Mesodermal cell (in vitro differentiated cells): ENCODE results near the gene RPH3AL.

Source experiments
- H3K27ac ChIP-seq: 2 replicates; pipeline ENCODE4 v1.7.0; 2013; ENCODE audit warnings: mild to moderate bottlenecking, low read depth, low read length, moderate library complexity; ENCODE audit not compliant: severe bottlenecking
- H3K36me3 ChIP-seq: 2 replicates; pipeline ENCODE4 v1.7.1; 2013; ENCODE audit warnings: mild to moderate bottlenecking, low read length, moderate library complexity; ENCODE audit not compliant: control insufficient read depth, insufficient read depth
- H3K4me1 ChIP-seq: one replicate; pipeline ENCODE4 v1.7.1; 2013; ENCODE audit warnings: mild to moderate bottlenecking, low read length; ENCODE audit not compliant: insufficient read depth, control insufficient read depth, poor library complexity, severe bottlenecking
- H3K4me3 ChIP-seq: 2 replicates; pipeline ENCODE4 v1.7.0; 2013; ENCODE audit warnings: low read length, control low read depth, mild to moderate bottlenecking; ENCODE audit not compliant: insufficient read depth, poor library complexity, severe bottlenecking; ENCODE audit errors: extremely low read depth
- H3K9me3 ChIP-seq: 2 replicates; pipeline ENCODE4 v1.7.1; 2013; ENCODE audit warnings: mild to moderate bottlenecking, low read length, moderate library complexity; ENCODE audit not compliant: control insufficient read depth
- WGBS, 2 experiments: methylation state at CpG; one replicate each; pipeline ENCODE4 v1.1.5; 2013; ENCODE audit warnings: missing lambda C conversion rate in 2 of 2; ENCODE audit not compliant: insufficient coverage in 2 of 2; 5-methylcytosine and 5-hydroxymethylcytosine counted together

Gene RPH3AL

DNA sequence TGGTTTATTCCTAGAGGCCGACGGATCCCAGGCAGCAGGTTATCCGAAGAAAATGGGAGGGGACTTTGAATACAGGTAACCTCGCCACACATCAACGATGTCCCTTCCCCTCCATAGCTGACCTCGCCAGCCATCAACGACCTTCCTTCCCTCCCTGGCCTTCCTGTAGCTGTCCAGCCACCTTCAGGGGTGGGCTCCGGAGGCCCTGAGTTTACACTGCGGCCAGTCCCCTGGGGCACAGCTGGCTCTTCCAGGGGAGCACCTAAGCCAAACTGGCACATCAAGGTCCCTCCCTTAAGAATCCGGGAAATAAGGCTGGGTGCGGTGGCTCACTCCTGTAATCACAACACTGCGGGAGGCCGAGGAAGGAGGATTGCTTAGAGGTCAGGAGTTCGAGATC lies 10.1 kb upstream of the RPH3AL start:
- H3K27ac ChIP-seq, result no peak overlapping the region
- no peaks in the 10 kb centered on the region for H3K4me1 ChIP-seq
- H3K4me3 ChIP-seq, result no peak overlapping the region
- no peaks in the 10 kb centered on the region for H3K36me3 ChIP-seq
- 92% methylated on average over 12 to 13 of the region's 14 CpGs for WGBS, 2 experiments
- no peaks in the 10 kb centered on the region for H3K9me3 ChIP-seq

DNA sequence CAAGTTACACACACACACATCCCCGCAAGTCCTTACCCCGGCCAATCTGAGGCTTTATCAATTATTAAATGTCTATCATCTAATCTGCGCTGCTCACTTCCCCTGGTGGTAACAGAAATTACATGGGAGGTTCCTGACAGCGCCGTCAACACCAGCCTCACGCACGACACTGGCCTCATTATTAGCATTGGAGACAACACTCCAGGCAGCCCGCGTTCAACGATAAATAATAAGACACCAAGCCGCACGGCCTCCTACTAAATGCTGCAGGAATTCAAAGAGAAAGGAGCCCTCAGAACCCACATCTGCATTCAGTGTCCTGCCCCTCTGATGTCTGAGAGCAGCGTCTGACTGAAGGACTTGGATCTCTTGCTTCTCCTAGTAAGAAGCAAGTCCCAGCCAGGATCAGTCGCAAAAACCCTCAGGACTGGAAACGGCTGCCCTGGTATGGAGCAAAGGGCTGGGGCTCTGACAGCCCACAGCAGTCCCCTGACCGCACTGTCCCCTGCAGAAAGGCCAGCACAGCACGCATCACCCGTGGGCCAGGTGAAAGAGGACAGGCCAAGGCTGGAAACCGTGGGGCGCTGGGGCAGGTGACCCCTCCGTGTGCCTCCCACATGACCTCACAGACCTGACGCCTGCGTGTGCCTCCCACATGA lies 7.6 kb upstream of the RPH3AL start:
- H3K4me1 ChIP-seq, result peaks cover 4% of the 10 kb centered on the region
- no peak overlapping the region for H3K4me3 ChIP-seq
- WGBS, 2 experiments, result 79 to 85% methylated on average over 20 to 21 of the region's 23 CpGs
- H3K9me3 ChIP-seq, result no peaks in the 10 kb centered on the region
- no peaks in the 10 kb centered on the region for H3K36me3 ChIP-seq
- no peak overlapping the region for H3K27ac ChIP-seq

DNA sequence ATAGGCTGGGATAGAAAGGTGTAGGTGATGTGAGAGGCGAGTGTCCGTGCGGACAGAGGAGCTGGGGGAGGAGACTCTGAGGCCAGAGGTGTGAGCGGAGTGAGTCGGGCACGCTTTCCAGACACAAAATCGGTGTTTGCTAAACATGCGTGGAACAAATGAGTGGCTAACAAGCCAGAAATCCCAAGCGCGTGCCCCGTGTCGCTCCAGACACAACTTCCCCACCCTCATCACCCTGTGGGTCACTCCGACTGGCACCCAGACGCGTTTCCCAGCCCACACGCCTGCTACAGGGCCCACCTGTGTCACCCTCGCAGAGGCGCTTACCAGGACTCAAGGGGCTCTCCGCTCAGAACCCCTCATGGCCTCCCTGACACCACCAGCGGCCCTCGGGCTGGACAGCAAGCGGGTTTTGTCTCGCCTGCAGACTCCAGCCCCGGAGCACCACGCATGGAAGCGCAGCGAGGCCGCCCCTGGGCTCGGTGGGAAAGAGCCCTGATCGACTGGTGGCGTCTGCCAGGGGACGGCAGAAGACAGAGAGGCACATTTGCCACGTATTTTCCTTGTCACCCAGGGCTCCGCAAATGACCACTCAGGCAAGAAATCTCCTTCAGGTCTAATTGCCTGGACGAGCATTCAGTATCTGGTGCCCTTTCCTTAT lies 6.0 kb upstream of the RPH3AL start:
- 92 to 93% methylated on average over 35 of the region's 35 CpGs for WGBS, 2 experiments
- H3K27ac ChIP-seq, result no peak overlapping the region
- no peaks in the 10 kb centered on the region for H3K36me3 ChIP-seq
- no peak overlapping the region for H3K4me3 ChIP-seq
- H3K9me3 ChIP-seq, result no peaks in the 10 kb centered on the region
- H3K4me1 ChIP-seq, result peaks cover 4% of the 10 kb centered on the region

DNA sequence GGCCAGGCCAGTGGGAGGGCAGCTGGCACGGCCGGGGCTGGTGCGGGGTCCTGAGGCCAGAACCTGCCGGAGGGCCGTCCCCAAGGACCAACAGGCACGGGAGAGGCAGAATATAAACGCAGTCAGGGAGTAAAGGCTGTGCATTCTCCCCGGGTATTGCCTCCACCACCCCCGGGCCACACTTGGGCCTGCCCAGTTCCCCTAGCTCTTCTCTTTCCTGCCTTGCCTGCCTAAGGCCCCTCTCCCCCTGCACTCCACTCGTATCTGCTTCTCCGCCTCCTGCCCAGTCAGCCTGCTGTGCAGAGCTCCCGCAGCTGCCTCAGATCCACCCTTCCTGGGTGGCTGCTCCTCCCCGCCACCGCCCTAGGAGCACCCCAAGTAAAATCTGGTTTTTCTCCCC lies 5.0 kb upstream of the RPH3AL start:
- Histone ChIP-seq H3K4me1 (peaks cover 5% of the 10 kb centered on the region), H3K36me3 (no peaks in the 10 kb centered on the region), H3K4me3 (no peak overlapping the region), H3K9me3 (no peaks in the 10 kb centered on the region), H3K27ac (no peak overlapping the region)
- 66 to 69% methylated on average over 12 to 14 of the region's 14 CpGs for WGBS, 2 experiments

DNA sequence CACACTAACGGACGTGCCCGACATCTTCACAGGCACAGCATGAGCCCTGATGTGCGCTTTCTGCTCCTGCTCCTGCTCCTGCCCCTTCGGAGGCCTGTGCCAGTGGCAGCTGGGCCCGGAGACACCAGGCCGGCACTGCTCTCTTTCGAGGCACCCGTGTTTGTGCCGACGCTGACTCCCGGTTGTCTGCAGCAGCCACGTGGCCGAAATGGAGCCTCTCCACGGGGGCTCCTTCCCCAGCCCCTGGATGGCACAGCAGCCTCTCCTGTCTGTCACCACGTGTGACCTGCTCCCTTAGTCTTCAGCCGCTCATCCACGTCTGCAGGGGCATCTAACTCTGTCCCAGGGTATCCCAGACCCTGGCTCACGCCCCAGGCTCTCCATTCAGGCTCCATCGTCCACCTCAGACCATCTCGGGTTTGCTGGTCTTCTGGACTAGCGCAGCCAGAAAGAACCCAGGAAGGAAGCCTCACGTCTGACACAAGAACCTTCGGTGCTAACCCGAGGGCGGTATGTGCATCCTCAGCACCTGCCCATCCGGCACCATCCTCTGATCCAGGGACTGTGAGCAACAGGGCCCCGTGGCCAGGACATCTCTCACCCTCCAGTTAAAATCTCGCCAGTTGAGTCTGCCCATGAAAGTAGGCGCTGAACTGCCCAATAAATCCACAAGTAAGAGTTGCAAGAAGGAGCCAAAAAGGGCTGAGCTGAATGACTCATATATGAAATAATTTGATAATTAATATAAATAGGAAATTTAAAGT lies 4.2 kb upstream of the RPH3AL start:
- H3K4me1 ChIP-seq, result peaks cover 11% of the 10 kb centered on the region
- WGBS, 2 experiments, result 89 to 90% methylated on average over 25 to 28 of the region's 30 CpGs
- no peak overlapping the region for H3K4me3 ChIP-seq
- no peaks in the 10 kb centered on the region for H3K36me3 ChIP-seq
- H3K27ac ChIP-seq, result no peak overlapping the region
- H3K9me3 ChIP-seq, result no peaks in the 10 kb centered on the region

DNA sequence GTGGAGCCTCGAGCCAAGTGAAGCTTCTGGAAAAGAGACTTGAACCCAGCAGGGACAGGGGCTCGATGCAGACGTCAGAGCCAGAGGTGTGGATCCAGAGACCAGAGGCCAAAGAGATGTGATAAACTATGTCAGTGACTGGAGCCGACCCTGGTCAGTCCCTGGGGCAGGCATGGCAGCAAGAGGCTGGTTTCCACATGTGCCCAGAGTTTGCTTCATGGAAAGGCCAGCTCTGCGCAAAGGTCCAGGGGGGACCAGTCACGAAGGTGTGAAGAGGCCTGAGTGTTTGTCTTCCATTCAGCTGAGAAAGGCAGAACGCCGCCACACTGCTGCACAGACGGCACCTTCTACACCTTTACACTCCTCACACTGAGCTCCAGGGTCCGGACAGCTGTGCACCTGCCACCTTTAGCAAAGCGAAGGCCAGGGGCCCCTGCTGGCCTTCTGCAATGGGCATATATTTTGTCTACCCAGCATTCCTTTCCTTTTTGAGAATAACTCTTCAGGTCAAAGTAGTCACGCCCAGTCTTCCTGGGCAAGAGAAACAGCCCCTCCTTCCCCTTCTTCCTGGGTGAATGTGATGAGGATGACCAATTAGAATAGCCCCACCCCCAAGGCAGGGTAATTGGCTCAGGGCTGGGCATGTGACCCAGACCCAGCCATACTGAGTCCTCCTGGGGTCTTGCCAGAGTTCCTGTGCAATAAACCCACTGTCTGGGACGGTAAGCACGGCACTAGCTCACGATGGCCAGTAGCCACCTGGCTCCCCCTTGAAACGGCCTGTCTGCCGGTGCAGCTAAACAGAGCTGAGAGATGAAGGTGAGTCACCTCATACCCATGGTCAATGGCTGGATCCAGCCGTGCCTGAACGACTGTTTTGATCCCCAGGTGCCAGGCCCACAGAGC lies 2.3 kb upstream of the RPH3AL start:
- 82 to 86% methylated on average over 16 to 17 of the region's 19 CpGs for WGBS, 2 experiments
- H3K36me3 ChIP-seq, result no peaks in the 10 kb centered on the region
- H3K27ac ChIP-seq, result no peak overlapping the region
- no peak overlapping the region for H3K4me3 ChIP-seq
- no peaks in the 10 kb centered on the region for H3K9me3 ChIP-seq
- peaks cover 11% of the 10 kb centered on the region for H3K4me1 ChIP-seq

DNA sequence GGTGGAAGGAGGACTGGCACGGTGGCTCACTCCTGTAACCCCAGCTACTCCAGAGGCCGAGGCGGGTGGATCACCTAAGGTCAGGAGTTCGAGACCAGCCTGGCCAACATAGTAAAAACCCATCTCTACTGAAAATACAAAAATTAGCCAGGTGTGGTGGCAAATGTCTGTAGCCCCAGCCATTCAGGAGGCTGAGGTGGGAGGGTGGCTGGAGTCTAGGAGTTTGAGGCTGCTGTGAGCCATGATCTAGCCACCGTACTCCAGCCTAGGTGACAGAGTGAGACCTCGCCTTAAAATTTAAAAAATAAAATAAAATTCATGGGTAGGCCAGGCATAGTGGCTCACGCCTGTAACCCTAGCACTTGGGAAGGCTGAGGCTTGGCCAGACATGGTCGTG lies 1.2 kb upstream of the RPH3AL start:
- H3K4me1 ChIP-seq, result peaks cover 11% of the 10 kb centered on the region
- H3K9me3 ChIP-seq, result no peaks in the 10 kb centered on the region
- 92 to 97% methylated on average over 2 to 3 of the region's 8 CpGs for WGBS, 2 experiments
- no peak overlapping the region for H3K27ac ChIP-seq
- no peaks in the 10 kb centered on the region for H3K36me3 ChIP-seq
- no peak overlapping the region for H3K4me3 ChIP-seq

DNA sequence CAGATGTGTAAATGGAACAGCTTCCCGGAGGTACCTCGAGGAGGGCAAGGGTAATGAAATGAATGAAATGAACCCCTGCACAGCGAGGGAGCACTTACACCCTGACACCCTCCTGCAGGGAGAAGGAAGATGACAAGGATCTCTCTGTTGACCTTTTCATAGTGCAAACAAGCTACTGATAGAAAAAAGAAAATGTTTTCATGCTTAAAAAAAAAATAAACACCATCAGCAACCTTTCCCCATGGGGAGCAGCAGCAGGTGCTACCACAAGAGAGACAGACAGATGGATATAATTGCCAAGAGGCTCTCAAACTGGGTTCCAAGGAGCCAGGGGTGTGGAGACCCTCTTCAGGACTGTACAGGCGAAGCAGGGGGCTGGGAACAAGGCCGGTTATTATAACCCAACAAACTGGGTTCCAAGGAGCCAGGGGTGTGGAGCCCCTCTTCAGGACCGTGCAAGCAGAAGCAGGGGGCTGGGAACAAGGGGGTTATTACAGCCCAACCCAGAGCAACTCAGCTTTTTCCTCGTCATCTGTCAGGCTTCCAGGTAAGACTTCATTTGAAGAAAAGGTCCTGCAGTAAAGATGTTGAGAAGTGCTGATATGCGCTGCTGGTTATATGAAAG lies 718 bp upstream of the RPH3AL start:
- WGBS, 2 experiments, result 69 to 78% methylated on average over 7 of the region's 8 CpGs
- no peaks in the 10 kb centered on the region for H3K9me3 ChIP-seq
- H3K27ac ChIP-seq, result no peak overlapping the region
- no peak overlapping the region for H3K4me3 ChIP-seq
- H3K4me1 ChIP-seq, result peaks cover 11% of the 10 kb centered on the region
- no peaks in the 10 kb centered on the region for H3K36me3 ChIP-seq

DNA sequence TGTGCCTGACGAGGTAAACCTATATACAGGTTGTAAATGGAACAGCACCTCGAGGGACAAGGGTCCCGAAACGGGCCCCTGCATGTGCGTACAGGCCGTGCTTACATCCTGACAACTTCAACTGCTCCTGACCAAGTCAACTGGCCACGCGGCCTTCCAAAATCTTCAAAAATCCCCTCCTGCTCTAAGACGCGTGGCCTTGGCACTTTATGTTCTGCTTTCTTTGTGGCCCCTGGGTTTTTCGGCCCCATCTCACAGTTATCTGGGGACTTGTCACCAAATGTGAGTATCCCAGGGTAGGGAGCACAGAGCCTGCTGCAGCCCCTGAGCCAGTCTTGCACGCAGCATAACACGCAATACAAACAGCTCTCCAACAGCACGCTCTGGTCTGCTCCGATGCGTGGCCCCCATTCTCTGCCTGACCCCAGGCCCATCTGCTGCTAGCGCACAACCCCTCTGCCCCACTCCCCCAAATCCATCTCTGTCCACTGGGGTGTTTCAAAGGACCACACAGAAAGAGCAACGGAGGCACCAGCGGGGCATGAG lies 659 bp downstream of the RPH3AL start:
- Histone ChIP-seq H3K9me3 (no peaks in the 10 kb centered on the region), H3K36me3 (no peaks in the 10 kb centered on the region), H3K27ac (peak overlapping the region; percentile 51), H3K4me3 (no peak overlapping the region), H3K4me1 (peaks cover 7% of the 10 kb centered on the region)
- WGBS, 2 experiments, result 85 to 88% methylated on average over 19 of the region's 19 CpGs

DNA sequence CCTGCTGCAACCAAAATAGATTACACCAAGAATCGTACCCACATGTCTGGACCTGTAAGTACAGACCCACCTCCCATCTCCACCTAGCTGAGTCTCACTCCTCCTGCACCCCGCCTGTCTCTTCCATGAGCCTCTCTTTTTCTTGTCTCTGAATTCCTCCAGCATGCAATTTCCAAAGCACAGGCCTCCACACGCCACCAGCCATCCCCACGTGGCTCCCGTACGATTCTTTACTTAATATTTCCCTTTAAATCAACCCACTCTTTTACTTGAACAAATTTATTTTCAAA lies 1.2 kb downstream of the RPH3AL start:
- Histone ChIP-seq H3K4me1 (peaks cover 7% of the 10 kb centered on the region), H3K36me3 (no peaks in the 10 kb centered on the region), H3K27ac (no peak overlapping the region), H3K4me3 (no peak overlapping the region), H3K9me3 (no peaks in the 10 kb centered on the region)
- WGBS, 2 experiments, result 89 to 96% methylated on average over 6 of the region's 6 CpGs
